Smooth muscle cell (in vitro differentiated cells): ENCODE measurements around the gene BANK1. TPM values are rescaled to one million over a fixed set of nuclear protein-coding genes. Genes with fewer than 3 reads are reported as not detected.

Experiments used
- DNase-seq: peaks from one replicate; lab custom pipeline; 2025; ENCODE audit not compliant: unreplicated experiment; lab: John Stamatoyannopoulos, UW
- H2AFZ ChIP-seq: fragments of 200-600 bp; sonication (generic); 2 replicates; pipeline ENCODE4 v1.6.0; 2016; ENCODE audit warnings: antibody characterized with exemption, low read depth, mild to moderate bottlenecking
- H3F3A ChIP-seq: fragments of 200-600 bp; sonication (generic); 2 replicates; pipeline ENCODE4 v1.6.0; 2017; ENCODE audit warnings: antibody characterized with exemption, low read depth
- H3K27ac ChIP-seq: fragments of 200-600 bp; sonication (generic); 2 replicates; pipeline ENCODE4 v1.5.1; 2016; ENCODE audit warnings: low read depth, mild to moderate bottlenecking
- H3K27me3 ChIP-seq: fragments of 200-600 bp; sonication (generic); 2 replicates; pipeline ENCODE4 v1.6.1; 2016; ENCODE audit warnings: low read depth, mild to moderate bottlenecking
- H3K36me3 ChIP-seq: fragments of 200-600 bp; sonication (generic); 2 replicates; pipeline ENCODE4 v1.5.1; 2016; ENCODE audit warnings: low read depth
- H3K4me1 ChIP-seq: fragments of 200-600 bp; sonication (generic); 2 replicates; pipeline ENCODE4 v1.5.1; 2016; ENCODE audit warnings: low read depth
- H3K4me2 ChIP-seq: fragments of 200-600 bp; sonication (generic); 2 replicates; pipeline ENCODE4 v1.6.0; 2016; ENCODE audit warnings: mild to moderate bottlenecking
- H3K4me3 ChIP-seq: fragments of 200-600 bp; sonication (generic); 2 replicates; pipeline ENCODE4 v1.5.1; 2016; ENCODE audit warnings: mild to moderate bottlenecking
- H3K79me2 ChIP-seq: fragments of 200-600 bp; sonication (generic); 2 replicates; pipeline ENCODE4 v1.6.0; 2016; ENCODE audit warnings: low read depth, mild to moderate bottlenecking
- H3K9ac ChIP-seq: fragments of 200-600 bp; sonication (generic); 2 replicates; pipeline ENCODE4 v1.6.0; 2016; ENCODE audit warnings: low read depth
- H3K9me3 ChIP-seq: fragments of 200-600 bp; sonication (generic); replicated peaks from 2 replicates; pipeline ENCODE4 v1.5.1; 2016; ENCODE audit warnings: low read depth
- H4K20me1 ChIP-seq: fragments of 200-600 bp; sonication (generic); 2 replicates; pipeline ENCODE4 v1.6.0; 2016; ENCODE audit warnings: low read depth
- CTCF ChIP-seq: fragments of 200-600 bp; sonication (generic); IDR thresholded peaks from 2 replicates; pipeline ENCODE4 v1.5.1; 2017; ENCODE audit warnings: borderline replicate concordance, mild to moderate bottlenecking, antibody characterized with exemption; ENCODE audit not compliant: insufficient read depth, poor library complexity, severe bottlenecking
- WGBS: methylation state at CpG from one replicate; pipeline ENCODE4 v1.1.7; 2016; ENCODE audit warnings: low lambda C conversion rate; 5-methylcytosine and 5-hydroxymethylcytosine counted together
- polyA plus RNA-seq: library from polyadenylated mRNA; unstranded; fragments of >200 nt; fragmentation: Nextera tagmentation; extraction: Ambion mirVana; gene quantifications from 2 replicates; pipeline ENCODE4 v1.2.1, GENCODE V29; 2016
- total RNA-seq: library from RNA; depleted of rRNA; stranded (reverse); fragments of >200 nt; gene quantifications from 2 replicates; pipeline ENCODE4 v1.2.3, GENCODE V29; 2014

The BANK1 gene
- total and polyA plus RNA-seq, 2 experiments from 2014 or later: 0.54 to 1.5 TPM

- no peaks in the 10 kb centered on the region for H3K36me3 ChIP-seq
- 90% methylated on average over 5 of the region's 5 CpGs for WGBS
- no peaks in the 10 kb centered on the region for H3K9me3 ChIP-seq
- H3K79me2 ChIP-seq: no peaks in the 10 kb centered on the region
- H3K4me1 ChIP-seq: no peaks in the 10 kb centered on the region
- TF ChIP-seq CTCF: no peak
- no peak for DNase-seq
- no peak overlapping the region for H2AFZ ChIP-seq
- no peak overlapping the region for H3K9ac ChIP-seq
- H3K27ac ChIP-seq: no peak overlapping the region
- H3F3A ChIP-seq: no peaks in the 10 kb centered on the region
- H4K20me1 ChIP-seq: no peaks in the 10 kb centered on the region
- H3K4me3 ChIP-seq: no peak overlapping the region
- no peaks in the 10 kb centered on the region for H3K27me3 ChIP-seq
- H3K4me2 ChIP-seq: no peak overlapping the region
Measured at GRCh38 chr4:102089850-102090621, 299.5 kb downstream of the BANK1 start.

DNA sequence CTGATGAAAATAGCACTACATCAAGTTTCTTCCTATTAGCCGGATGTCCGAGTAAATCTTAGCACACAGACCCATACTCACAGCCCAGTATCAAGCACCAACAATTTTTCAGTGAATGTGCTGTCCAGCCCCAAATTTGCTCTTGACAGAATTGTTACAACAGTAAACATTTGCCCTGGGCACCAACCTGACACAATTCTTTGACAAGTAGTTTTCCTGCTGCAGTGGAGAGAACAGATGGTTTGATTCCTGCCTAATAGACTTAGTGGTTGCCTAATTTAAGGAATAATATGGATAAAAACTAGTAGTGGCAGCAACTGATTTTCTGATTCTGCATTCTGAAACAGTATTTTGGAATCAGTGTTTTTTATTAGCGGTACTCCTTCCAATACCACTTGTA lies 301.1 kb downstream of the BANK1 start:
- TF ChIP-seq CTCF: no peak
- H3K36me3 ChIP-seq: no peaks in the 10 kb centered on the region
- no peaks in the 10 kb centered on the region for H3K79me2 ChIP-seq
- H3F3A ChIP-seq: no peaks in the 10 kb centered on the region
- DNase-seq: no peak
- 95% methylated on average over 3 of the region's 3 CpGs for WGBS
- no peaks in the 10 kb centered on the region for H3K9me3 ChIP-seq
- no peaks in the 10 kb centered on the region for H3K27me3 ChIP-seq
- H4K20me1 ChIP-seq: no peaks in the 10 kb centered on the region
- no peak overlapping the region for H3K4me2 ChIP-seq
- H3K4me1 ChIP-seq: no peaks in the 10 kb centered on the region
- H2AFZ ChIP-seq: no peak overlapping the region
- no peak overlapping the region for H3K9ac ChIP-seq
- no peak overlapping the region for H3K27ac ChIP-seq
- no peak overlapping the region for H3K4me3 ChIP-seq

GRCh38 chr4:102094481-102094880 lies 304.0 kb downstream of the BANK1 start:
- DNase-seq: no peak
- H2AFZ ChIP-seq: no peak overlapping the region
- H3K9ac ChIP-seq: no peak overlapping the region
- H3K4me2 ChIP-seq: no peak overlapping the region
- TF ChIP-seq CTCF: no peak
- H4K20me1 ChIP-seq: no peaks in the 10 kb centered on the region
- H3K79me2 ChIP-seq: no peaks in the 10 kb centered on the region
- H3K36me3 ChIP-seq: no peaks in the 10 kb centered on the region
- no peaks in the 10 kb centered on the region for H3K27me3 ChIP-seq
- H3K27ac ChIP-seq: no peak overlapping the region
- H3K9me3 ChIP-seq: no peaks in the 10 kb centered on the region
- H3F3A ChIP-seq: no peaks in the 10 kb centered on the region
- WGBS: 48% methylated on average over 1 of the region's 1 CpG
- no peak overlapping the region for H3K4me3 ChIP-seq
- no peaks in the 10 kb centered on the region for H3K4me1 ChIP-seq

DNA sequence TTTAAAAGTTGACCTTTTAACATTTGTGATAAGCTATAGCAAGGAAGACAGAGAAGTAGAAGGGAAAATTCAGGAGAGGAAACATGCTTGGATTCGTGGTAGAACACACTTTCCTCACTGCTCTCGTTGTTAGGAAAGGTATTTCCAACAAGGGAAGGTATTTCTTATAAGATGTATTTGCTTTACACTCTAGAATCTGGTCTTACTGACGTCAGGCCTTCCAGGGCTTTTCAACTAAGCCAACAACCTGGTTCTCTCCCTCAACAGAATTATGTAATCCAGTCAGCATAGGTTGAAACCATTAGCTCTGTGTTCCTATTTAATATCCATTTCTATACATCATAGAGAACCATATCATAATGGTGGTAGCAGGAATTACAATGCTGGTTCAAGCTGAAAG lies 312.8 kb downstream of the BANK1 start:
- Histone ChIP-seq H2AFZ (no peak overlapping the region), H3K79me2 (no peaks in the 10 kb centered on the region), H3K4me2 (no peak overlapping the region), H3K27ac (no peak overlapping the region), H3K36me3 (peaks cover 5% of the 10 kb centered on the region), H3K27me3 (no peaks in the 10 kb centered on the region), H3K4me3 (no peak overlapping the region), H4K20me1 (no peaks in the 10 kb centered on the region), H3K4me1 (no peaks in the 10 kb centered on the region), H3K9me3 (peaks cover 18% of the 10 kb centered on the region), H3K9ac (no peak overlapping the region), H3F3A (no peaks in the 10 kb centered on the region)
- no peak for TF ChIP-seq CTCF
- WGBS: 88% methylated on average over 3 of the region's 3 CpGs
- DNase-seq: no peak
